Mucosa of descending colon (tissue), 3 donors: ENCODE results near the gene NXNL1. TPM values are rescaled to one million over a fixed set of nuclear protein-coding genes. Genes with fewer than 3 reads are reported as not detected.
A peak's percentile ranks its signal among the peaks of the same experiment; 100 is the strongest.

Source experiments
- ATAC-seq: fragments of 200-7000 bp; cut with Tn5 transposase; one replicate; pipeline ENCODE4 v1.9.1; 2020; ENCODE audit warnings: mild to moderate bottlenecking, moderate library complexity
- DNase-seq, 3 donors: peaks; one replicate each; pipeline ENCODE4 v3.0.0-alpha.2; 2020
- H3K36me3 ChIP-seq: fragments of 200-600 bp; one replicate; pipeline ENCODE4 v1.8.0; 2021; ENCODE audit warnings: low read depth, mild to moderate bottlenecking
- H3K4me1 ChIP-seq: fragments of 200-600 bp; one replicate; pipeline ENCODE4 v1.8.0; 2021; ENCODE audit warnings: low read depth, mild to moderate bottlenecking
- H3K4me3 ChIP-seq: fragments of 200-600 bp; one replicate; pipeline ENCODE4 v1.8.0; 2021; ENCODE audit warnings: mild to moderate bottlenecking
- H3K9me3 ChIP-seq: fragments of 200-600 bp; one replicate; pipeline ENCODE4 v1.8.0; 2021; ENCODE audit warnings: mild to moderate bottlenecking
- CTCF ChIP-seq: fragments of 200-600 bp; IDR thresholded peaks from one replicate; pipeline ENCODE4 v1.8.0; 2022; ENCODE audit warnings: antibody characterized with exemption, mild to moderate bottlenecking
- intact Hi-C, 2 donors: fragments of 100-400 bp; cut with DNase I in 1 of 2; cut with micrococcal nuclease in 1 of 2; formaldehyde crosslinking; loops; one replicate each; pipeline versions ENCODE4 v1.11.0 to v1.11.1; 2022; cut with DNase I, micrococcal nuclease
- total RNA-seq, 3 donors: library from RNA; stranded (reverse); fragmentation: NEBNext Ultra II Directional in 2 of 3; extraction: Animal tissue kit (Norgen Biotek cat#: 25700) in 2 of 3; gene quantifications; one replicate each; pipeline versions ENCODE4 v1.2.1 to v1.2.4, GENCODE V29; 2021 to 2023
- donor health status: DM: no; HTN: no; CAD: no; lungs with moderate emphysema.
- donor health status: DM: no; HTN: no; CAD: no.
- donor health status: DM: no; HTN: yes; CAD: no.

The NXNL1 gene
- total RNA-seq, 3 donors from 2014 or later = not detected

- no peak for ATAC-seq
- intact Hi-C loops = no loop called here
- H3K36me3 ChIP-seq = no peaks in the 10 kb centered on the region
- H3K4me3 ChIP-seq = no peak overlapping the region
- H3K4me1 ChIP-seq = no peaks in the 10 kb centered on the region
- no peaks in the 10 kb centered on the region for H3K9me3 ChIP-seq
- DNase-seq = no peak
- TF ChIP-seq CTCF = no peak
These were observed 5.2 kb downstream of the NXNL1 start for GRCh38 chr19:17455308-17456123.

- Histone ChIP-seq H3K36me3 (no peaks in the 10 kb centered on the region), H3K4me1 (no peaks in the 10 kb centered on the region), H3K9me3 (no peaks in the 10 kb centered on the region), H3K4me3 (no peak overlapping the region)
- TF ChIP-seq CTCF = no peak
- ATAC-seq (no peak), DNase-seq (no peak)
- intact Hi-C loops = no loop called here
These were observed 6.1 kb downstream of the NXNL1 start for GRCh38 chr19:17454576-17455071.

- intact Hi-C loops = no loop called here
- DNase-seq = no peak
- no peak for TF ChIP-seq CTCF
- Histone ChIP-seq H3K4me1 (no peaks in the 10 kb centered on the region), H3K4me3 (no peak overlapping the region), H3K9me3 (no peaks in the 10 kb centered on the region), H3K36me3 (no peaks in the 10 kb centered on the region)
- ATAC-seq = no peak
These were observed 8.9 kb downstream of the NXNL1 start for GRCh38 chr19:17451820-17452219.

- no peak for DNase-seq
- H3K9me3 ChIP-seq = no peaks in the 10 kb centered on the region
- H3K4me1 ChIP-seq = no peaks in the 10 kb centered on the region
- intact Hi-C loops = no loop called here
- peak; percentile 88 for ATAC-seq
- H3K36me3 ChIP-seq = no peaks in the 10 kb centered on the region
- TF ChIP-seq CTCF = no peak
- no peak overlapping the region for H3K4me3 ChIP-seq
These were observed 10.3 kb downstream of the NXNL1 start for GRCh38 chr19:17450264-17451075.

GRCh38 chr19:17448131-17448967, 12.4 kb downstream of the NXNL1 start, which contains the start of gene TMEM221:
Gene TMEM221, minus strand, starts transcription at chr19:17448668. Its CDS starts 206 bp downstream, at chr19:17448462.
- ATAC-seq (peak; percentile 50), DNase-seq (peak; percentile 43 to 65 (median 61))

More at GRCh38 chr19:17448131-17448967, 12.4 kb downstream of the NXNL1 start, which contains the start of gene TMEM221:
- Histone ChIP-seq H3K36me3 (no peaks in the 10 kb centered on the region), H3K4me3 (no peak within 1 kb of the TSS), H3K9me3 (no peaks in the 10 kb centered on the region), H3K4me1 (no peaks in the 10 kb centered on the region)
- TF ChIP-seq CTCF = peak; percentile 22
- intact Hi-C loops = no loop called here
